Neutrophil (primary cell): Measurements from ENCODE around the gene NCAM2.
"Not testable (repeated sequence)": the region's sequence is repeated elsewhere in the genome, so short reads cannot be mapped to it uniquely, and the experiment has no call there.

ENCODE experiments used
- H3K27ac ChIP-seq: fragments of 200-600 bp; sonication (generic); 2 replicates; pipeline ENCODE4 v1.5.1; 2016; ENCODE audit warnings: mild to moderate bottlenecking, moderate library complexity
- H3K27me3 ChIP-seq: fragments of 200-600 bp; sonication (generic); 2 replicates; pipeline ENCODE4 v1.6.0; 2016; ENCODE audit warnings: mild to moderate bottlenecking
- H3K36me3 ChIP-seq: fragments of 200-600 bp; sonication (generic); 2 replicates; pipeline ENCODE4 v1.5.1; 2017
- H3K4me1 ChIP-seq, 2 experiments: fragments of 200-600 bp in 1 of 2; sonication (generic) in 1 of 2; 1 replicate in 1 of 2; 2 replicates in 1 of 2; pipeline versions ENCODE4 v1.5.1 to v1.6.1; 2013 to 2016; ENCODE audit warnings: low read depth in 1 of 2, low read length in 1 of 2, mild to moderate bottlenecking in 1 of 2, moderate library complexity in 1 of 2; ENCODE audit not compliant: control insufficient read depth in 1 of 2, insufficient read depth in 1 of 2
- H3K4me3 ChIP-seq, 2 experiments: fragments of 200-600 bp in 1 of 2; sonication (generic) in 1 of 2; 1 replicate in 1 of 2; 2 replicates in 1 of 2; pipeline ENCODE4 v1.5.1; 2013 to 2016; ENCODE audit warnings: low read depth in 1 of 2, low read length in 1 of 2, mild to moderate bottlenecking in 1 of 2, moderate library complexity in 1 of 2
- H3K9me3 ChIP-seq: fragments of 200-600 bp; sonication (generic); 2 replicates; pipeline ENCODE4 v1.5.1; 2016
- TF ChIP-seq, protein P1 (sequence below): fragments of 200-600 bp; sonication (generic); IDR thresholded peaks from 2 replicates; pipeline ENCODE4 v1.5.1; 2016; ENCODE audit warnings: antibody characterized with exemption

NCAM2 gene

DNA sequence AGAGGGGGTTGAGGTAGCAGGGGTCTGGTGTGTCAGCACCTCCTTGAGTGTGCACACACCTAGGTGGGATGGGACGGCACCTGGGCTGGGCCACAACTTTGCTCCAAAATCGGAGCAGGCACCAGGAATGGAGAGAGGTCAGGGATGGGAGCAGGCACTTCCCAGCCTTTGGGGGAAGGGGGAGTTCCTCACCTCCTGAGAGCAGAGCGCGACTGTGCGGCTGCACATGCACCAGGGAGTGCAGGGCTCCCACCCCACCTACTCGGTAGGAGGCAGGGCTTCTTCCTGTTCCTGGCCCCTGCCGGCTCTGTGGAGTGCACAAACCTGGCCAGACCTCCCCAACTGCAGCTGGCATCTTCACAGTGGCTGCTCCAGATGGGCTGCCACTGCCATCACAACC lies 399.3 kb downstream of the NCAM2 start:
- Histone ChIP-seq H3K9me3 (peaks cover 7% of the 10 kb centered on the region), H3K36me3 (no peaks in the 10 kb centered on the region), H3K4me1 (no peaks in the 10 kb centered on the region), H3K4me3 (no peak overlapping the region), H3K27me3 (no peaks in the 10 kb centered on the region), H3K27ac (no peak overlapping the region)
- TF ChIP-seq, protein P1, sequence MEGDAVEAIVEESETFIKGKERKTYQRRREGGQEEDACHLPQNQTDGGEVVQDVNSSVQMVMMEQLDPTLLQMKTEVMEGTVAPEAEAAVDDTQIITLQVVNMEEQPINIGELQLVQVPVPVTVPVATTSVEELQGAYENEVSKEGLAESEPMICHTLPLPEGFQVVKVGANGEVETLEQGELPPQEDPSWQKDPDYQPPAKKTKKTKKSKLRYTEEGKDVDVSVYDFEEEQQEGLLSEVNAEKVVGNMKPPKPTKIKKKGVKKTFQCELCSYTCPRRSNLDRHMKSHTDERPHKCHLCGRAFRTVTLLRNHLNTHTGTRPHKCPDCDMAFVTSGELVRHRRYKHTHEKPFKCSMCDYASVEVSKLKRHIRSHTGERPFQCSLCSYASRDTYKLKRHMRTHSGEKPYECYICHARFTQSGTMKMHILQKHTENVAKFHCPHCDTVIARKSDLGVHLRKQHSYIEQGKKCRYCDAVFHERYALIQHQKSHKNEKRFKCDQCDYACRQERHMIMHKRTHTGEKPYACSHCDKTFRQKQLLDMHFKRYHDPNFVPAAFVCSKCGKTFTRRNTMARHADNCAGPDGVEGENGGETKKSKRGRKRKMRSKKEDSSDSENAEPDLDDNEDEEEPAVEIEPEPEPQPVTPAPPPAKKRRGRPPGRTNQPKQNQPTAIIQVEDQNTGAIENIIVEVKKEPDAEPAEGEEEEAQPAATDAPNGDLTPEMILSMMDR = no peak

DNA sequence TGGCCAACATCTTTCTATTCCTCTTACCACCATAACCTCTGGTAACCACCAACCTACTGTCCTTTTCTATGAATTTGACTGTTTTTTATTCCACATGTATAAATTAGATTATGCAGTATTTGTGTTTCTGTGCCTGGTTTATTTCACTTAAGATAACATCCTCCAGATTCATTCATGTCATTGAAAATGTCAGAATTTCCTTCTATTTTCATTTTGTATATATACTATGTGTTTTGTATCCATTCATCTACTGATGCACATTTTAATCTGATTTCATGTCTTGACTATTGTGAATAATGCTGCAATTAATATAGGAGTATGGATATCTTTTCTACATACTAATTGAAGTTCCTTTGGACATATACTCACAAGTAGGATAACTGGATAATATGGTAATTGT lies 403.2 kb downstream of the NCAM2 start:
- Histone ChIP-seq H3K27ac (no peak overlapping the region), H3K4me1 (no peaks in the 10 kb centered on the region), H3K9me3 (peaks cover 4% of the 10 kb centered on the region), H3K27me3 (no peaks in the 10 kb centered on the region), H3K4me3 (no peak overlapping the region), H3K36me3 (no peaks in the 10 kb centered on the region)
- TF ChIP-seq, protein P1 = no peak

DNA sequence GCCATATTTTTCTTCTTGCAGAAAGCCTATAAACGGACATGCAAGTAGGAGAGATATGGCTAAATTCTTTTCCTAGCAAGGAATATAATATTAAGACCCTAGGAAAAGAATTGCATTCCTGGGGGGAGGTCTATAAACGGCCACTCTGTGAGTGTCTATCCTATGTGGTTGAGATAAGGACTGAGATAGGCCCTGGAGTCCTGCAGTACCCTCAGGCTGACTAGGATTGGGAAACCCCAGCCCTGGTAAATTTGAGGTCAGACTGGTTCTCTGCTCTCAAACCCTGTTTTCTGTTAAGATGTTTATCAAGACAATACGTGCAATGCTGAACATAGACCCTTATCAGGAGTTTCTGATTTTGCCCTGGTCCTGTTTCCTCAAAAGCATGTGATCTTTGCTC lies 404.0 kb downstream of the NCAM2 start:
- not testable (repeated sequence) for H3K27ac ChIP-seq, H3K4me1 ChIP-seq, H3K27me3 ChIP-seq, H3K4me3 ChIP-seq, H3K9me3 ChIP-seq, H3K36me3 ChIP-seq

DNA sequence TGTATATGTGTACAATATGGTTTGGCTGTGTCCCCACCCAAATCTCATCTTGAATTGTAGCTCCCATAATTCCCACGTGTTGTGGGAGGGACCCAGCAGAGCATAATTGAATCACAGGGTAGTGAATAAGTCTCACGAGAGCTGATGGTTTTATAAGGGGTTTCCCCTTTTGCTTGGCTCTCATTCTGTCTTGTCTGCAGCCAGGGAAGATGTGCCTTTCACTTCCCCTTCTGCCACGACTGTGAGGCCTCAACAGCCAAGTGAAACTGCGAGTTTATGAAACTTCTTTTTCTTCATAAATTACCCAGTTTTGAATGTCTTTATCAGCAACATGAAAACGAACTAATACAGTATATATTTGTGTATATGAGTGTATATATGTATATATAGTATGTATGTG lies 406.1 kb downstream of the NCAM2 start:
- not testable (repeated sequence) for H3K27ac ChIP-seq, H3K36me3 ChIP-seq, H3K4me1 ChIP-seq, H3K9me3 ChIP-seq, H3K4me3 ChIP-seq, H3K27me3 ChIP-seq

DNA sequence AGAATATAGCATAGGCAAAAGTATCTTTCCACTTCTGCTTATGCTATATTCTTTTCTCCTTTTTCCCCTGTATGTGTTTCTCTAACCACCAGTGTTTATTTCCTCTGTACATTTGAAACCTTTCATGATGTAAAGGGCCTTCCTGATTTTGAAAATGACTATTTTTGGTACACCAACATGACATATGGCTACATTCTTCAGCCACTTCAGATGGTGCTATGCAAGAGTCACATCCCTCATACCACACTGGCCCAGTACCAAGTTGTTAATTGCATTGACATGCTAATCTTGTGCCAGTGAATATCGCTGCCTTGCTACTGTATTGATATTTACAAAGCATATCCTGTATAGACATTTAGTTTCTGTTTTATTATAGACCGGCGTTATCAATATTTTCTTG lies 408.7 kb downstream of the NCAM2 start:
- H3K36me3 ChIP-seq = no peaks in the 10 kb centered on the region
- H3K27ac ChIP-seq = no peak overlapping the region
- H3K4me3 ChIP-seq = no peak overlapping the region
- no peaks in the 10 kb centered on the region for H3K4me1 ChIP-seq
- H3K27me3 ChIP-seq = no peaks in the 10 kb centered on the region
- no peaks in the 10 kb centered on the region for H3K9me3 ChIP-seq
- TF ChIP-seq, protein P1 = no peak

DNA sequence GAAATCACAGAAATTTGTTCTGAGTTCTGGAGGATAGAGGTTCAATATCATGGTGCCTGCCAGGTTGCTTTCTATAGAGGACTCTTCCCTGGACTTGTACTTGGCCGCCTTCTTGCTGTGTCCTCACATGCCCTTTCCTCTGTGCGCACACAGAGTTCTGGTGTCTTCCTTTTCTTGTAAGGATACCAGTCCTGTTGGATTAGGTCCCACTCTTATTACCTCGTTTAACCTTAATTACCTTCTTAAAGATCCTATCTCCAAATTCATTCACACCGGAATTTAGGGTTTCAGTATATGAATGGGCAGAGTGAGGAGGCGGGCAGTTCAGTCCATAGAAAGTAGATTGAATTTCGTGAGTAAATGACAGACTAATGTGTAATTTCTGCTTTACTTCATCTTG lies 413.9 kb downstream of the NCAM2 start:
- Histone ChIP-seq H3K27ac (no peak overlapping the region), H3K4me3 (no peak overlapping the region), H3K4me1 (no peaks in the 10 kb centered on the region), H3K9me3 (no peaks in the 10 kb centered on the region), H3K27me3 (no peaks in the 10 kb centered on the region), H3K36me3 (no peaks in the 10 kb centered on the region)
- TF ChIP-seq, protein P1 = no peak

DNA sequence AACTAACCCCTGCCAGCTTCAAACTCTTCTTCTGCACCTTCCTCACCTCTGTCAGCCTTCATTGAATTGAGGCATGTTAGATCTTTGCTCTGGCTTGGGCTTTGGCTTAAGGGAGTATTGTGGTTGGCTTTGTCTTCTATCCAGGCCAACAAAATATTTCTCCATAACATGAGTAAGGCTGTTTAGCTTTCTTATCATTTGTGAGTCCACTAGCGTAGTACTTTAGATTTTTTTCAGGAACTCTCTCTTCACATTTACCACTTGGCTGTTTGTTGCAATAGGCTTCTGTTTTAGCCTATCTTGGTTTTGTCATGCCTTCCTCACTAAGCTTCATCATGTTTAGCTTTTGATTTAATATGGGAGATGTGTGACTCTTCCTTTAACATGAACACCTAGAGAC lies 417.5 kb downstream of the NCAM2 start:
- no peaks in the 10 kb centered on the region for H3K27me3 ChIP-seq
- TF ChIP-seq, protein P1 = no peak

More for the DNA sequence above, 417.5 kb downstream of the NCAM2 start:
- no peaks in the 10 kb centered on the region for H3K4me1 ChIP-seq
- H3K4me3 ChIP-seq = no peak overlapping the region
- H3K9me3 ChIP-seq = no peaks in the 10 kb centered on the region
- H3K27ac ChIP-seq = no peak overlapping the region
- H3K36me3 ChIP-seq = no peaks in the 10 kb centered on the region
